HG02623 (cell line): Measurements from ENCODE around the gene SOWAHC.
"Not testable (repeated sequence)": the region's sequence is repeated elsewhere in the genome, so short reads cannot be mapped to it uniquely, and the experiment has no call there.

Experiments
- ATAC-seq: cut with Tn5 transposase; IDR thresholded peaks from one replicate; pipeline ENCODE4 v1.9.1; 2021; ENCODE audit warnings: moderate library complexity; ENCODE audit not compliant: unreplicated experiment

Gene SOWAHC

DNA sequence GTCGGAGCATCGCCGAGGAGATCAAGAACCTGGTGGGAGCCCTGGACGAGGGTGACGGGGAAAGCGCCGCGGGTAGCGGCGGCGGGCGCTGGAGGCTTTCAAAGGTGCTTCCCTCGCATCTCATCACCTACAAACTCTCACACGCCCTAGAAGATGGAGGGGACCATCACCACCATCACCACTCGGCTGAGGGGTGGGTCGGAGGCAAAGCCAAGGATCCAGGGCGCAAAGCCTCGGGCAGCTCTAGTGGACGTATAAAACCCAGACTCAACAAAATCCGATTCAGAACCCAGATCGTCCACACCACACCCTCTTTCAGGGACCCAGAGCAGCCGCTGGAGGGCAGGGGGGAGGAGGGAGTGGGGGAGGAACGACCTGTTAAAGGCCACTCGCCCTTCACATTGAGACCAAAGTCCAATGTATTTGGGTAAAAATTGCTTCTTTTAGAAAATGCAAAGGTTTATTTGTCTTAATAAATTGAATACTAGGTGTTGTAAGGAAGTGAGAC, 1.5 kb downstream of the SOWAHC start:
- no peak for ATAC-seq

DNA sequence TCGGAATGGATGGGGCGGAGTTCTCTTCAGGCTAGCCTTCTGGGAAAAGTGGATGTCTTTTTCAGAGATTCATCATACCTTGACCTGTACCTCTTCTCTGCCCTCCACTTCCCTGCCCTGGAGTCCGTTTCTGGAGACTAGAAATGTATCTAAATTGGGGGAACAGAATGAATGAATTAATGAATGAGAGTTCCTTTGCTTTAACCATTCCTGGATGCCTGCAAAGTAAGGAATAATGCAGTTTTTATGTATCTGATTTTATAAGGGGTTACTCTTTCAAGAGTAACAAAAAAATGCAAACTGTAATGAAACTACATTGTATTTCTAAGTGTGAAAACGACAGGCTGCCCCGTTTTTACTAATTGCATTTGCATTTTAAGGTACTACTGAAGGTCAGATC, 2.0 kb downstream of the SOWAHC start:
- ATAC-seq, result no peak

DNA sequence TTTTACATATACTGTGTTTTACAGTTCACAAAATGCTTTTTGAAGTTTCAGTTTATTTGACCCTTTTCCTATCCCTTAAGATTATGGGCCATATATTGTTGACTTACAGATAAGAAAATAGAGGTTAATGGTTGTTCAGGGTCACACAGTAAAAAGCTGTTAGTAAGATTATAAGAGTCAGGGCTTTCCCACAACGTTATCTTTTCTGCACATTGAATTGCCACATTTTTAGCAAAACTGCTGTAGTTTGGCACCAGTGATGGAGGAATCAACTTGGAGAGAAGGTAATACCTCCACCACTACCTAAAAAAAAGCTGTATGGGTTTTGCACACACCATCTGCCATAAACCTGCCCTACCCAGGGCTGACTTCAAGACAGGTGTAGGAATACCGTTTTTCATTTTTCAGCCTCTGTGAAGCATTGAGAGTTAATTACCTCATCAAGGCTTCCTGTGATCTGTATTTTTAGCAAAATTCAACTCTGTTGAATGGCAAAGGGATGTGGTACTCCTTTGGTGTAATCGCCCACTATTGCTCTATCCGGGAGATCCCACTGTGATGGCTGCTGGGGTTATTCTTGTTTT, 5.0 kb downstream of the SOWAHC start:
- ATAC-seq, result no peak

DNA sequence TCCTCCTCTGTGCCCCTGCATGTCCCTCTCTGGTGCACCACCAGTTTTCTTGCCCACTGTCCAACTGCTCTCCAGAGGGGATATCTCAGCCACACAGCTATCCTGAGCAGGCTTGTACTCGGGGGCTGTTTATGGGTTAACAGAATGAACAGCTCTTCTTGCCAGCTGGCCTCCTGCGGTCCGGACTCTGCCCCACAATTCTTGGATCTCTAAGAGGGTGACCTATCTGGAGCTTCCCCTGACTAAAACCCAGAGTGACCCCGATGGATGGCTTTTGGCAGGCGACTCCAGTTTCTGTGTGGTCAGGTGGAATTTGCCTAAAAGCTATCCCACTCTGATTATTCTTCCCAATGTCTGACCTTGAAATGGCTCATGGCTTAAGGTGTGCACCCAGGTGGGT, 9.1 kb downstream of the SOWAHC start:
- no peak for ATAC-seq

DNA sequence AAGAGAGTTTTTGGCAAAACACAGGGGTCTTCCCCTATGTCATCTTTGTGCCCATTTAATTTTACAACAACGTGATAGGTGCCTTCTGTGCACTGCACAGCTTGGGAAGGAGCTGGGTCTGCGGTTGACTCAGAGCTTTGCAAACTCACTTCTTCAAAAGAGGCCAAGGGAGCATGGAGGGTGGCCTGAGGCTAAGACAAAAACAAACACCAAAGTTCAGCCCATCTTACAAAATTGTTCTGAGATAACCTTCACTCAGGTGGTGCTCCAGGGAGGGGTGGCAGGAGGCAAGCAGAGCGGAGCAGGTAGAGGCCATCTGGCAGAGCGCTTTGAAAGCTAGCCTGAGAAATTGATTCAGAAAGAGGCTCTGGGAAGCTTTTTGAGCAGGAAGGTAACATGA, 9.8 kb downstream of the SOWAHC start:
- ATAC-seq, result no peak

DNA sequence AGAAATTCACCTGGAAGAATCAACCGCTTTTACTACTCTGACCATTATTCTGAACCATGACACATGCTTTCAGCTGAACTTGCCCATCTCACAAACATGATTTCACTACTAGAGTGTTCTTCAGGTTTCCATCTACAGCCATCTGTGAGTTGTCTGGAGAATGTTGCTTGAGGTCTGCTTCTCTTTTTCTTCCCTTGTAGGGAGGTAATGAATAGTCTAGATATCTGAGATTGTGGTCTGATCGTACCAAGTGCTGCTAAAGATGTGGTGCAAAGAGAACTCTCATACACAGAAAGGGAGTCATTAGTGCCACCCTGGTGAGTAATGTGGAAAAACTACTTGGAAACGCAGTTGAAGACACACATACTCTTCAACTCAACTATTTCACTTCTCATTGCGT, 10.2 kb downstream of the SOWAHC start:
- ATAC-seq, result no peak

DNA sequence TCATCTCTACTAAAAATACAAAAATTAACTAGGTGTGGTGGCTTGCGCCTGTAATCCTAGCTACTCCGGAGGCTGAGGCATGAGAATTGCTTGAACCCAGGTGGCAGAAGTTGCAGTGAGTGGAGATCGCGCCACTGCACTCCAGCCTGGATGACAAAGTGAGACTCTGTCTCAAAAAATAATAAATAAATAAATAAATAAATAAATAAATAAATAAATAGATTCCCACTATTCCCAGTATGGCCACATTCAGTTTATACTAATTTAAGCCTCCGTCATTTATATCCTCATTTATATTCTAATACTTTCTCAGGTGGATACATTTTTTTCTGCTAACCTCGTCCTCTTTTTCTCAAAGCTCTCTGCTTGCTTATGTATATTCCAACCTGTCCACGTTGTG, 14.2 kb downstream of the SOWAHC start:
- ATAC-seq, result not testable (repeated sequence)

DNA sequence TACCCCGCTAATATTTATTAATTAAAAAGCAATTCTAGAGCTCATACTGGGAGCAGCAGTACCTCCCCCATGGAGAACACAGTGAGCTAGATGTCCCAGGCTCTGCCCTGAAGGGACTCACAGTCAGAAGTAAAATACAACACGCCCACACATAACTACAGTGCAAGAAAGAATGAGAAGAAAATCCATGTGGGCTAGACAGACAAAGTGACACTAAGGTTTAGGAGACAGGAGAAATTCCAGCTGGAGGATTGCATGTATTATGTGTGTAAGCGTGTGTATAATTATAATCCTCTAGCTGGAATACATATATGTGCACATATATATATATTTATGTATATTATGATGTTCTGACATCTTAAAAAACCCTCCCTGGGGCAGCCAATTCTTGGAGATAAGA, 15.7 kb downstream of the SOWAHC start:
- ATAC-seq, result no peak

DNA sequence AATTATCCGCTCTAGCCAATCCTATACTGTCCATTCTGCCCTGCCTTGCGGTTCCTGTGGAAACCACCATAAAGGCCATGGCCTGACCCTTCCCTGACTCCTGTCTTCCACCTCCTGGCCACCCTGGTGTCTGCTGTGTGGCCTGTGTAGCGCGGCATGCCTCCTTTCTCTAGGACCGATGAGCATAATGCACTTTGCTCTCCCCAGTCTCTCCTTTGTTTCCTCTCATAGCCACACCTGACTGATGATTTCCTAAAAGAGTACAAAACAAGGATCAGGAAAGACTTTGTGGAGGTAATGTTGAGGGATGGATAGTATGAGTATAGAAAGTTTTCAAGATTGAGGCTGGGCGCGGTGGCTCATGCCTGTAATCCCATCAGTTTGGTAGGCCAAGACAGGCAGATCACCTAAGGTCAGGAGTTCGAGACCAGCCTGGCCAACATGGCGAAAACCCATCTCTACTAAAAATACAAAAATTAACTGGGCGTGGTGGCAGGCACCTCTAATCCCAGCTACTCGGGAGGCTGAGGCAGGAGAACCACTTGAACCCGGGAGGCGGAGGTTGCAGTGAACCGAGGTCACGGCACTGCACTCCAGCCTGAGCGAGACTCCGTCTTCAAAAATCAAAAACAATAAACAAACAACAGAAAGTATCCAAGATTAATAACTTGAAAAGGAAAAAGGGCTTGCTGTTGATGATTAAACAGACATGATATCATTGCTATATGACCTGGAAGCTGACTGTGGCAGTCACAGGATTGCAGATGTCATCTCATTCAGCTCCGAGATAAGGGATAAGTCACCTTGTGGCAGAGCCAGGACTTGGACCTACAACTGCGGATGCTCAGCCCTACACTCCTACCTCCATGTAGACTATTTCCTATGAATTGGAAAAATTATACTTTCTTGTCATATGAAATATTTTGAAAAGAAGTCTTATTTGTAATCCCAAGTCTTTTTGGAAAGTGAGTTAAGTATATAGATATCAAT, 16.6 kb downstream of the SOWAHC start:
- no peak for ATAC-seq

DNA sequence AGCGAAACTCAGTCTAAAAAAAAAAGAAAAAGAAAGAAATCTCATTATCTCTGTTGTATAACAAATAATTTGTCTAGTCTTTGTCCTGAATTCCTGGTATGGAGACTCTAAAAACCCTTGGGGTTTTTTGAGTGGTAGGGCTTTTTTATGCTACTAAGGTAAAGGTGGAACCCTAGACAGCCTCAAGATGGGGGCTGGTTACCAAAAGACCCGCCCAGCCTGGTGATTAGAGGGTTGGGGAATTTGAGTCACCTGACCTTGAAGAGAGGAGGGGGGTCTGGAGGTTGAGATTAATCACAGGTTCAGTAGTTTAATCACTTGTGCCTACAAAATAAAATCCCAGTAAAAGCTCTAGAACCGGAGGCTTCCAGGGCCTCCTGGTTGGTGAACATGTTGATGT, 17.6 kb downstream of the SOWAHC start:
- ATAC-seq, result no peak

DNA sequence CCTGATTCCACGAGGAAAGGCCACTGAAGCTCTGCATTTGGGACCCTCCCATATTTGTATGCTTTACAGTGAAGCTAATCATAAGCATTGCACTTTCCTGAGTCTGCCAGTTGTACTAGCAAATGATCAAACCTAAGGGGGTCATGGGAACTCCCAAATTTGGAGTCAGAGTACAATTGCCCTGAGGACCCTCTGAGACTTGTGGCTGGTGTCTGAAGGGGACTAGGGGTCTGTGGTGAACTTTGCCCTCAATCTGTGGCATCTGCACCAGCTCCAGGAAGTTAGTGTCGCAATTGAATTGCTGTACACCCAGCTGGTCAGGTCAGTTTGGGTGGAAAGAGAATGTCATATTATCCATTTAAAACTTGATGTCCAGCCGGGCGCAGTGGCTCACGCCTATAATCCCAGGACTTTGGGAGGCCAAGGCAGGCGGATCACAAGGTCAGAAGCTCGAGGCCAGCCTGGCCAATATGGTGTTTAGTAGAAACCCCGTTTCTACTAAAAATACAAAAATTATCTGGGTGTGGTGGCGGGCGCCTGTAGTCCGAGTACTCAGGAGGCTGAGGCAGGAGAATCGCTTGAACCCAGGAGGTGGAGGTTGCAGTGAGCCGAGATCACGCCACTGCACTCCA, 18.1 kb downstream of the SOWAHC start:
- ATAC-seq, result no peak

DNA sequence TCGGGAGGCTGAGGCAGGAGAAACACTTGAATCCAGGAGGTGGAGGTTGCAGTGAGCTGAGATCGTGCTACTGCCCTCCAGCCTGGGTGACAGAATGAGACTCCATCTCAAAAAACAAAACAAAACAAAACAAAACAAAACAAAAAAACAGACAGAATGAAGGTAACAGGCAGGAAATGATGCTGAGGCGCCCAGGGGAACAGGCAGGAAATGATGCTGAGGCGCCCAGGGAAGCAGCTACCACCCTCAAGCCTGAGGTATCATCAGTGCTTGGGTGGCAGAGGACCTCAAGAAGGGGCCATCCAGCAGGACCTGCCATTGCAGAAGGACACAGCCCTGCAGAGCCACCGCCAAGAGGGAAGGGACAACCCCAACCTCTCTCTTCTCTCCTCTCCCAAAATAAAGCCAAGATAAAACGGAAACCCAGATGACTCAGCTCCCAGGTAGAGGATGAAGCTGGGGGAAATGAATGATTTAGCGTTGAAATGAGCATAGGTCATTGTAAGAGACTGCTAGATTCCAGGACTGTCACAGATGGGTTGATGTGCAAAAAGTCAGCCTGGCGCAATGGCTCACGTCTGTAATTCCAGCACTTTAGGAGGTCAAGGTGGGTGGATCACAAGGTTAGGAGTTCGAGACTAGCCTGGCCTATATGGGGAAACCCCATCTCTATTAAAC, 19.3 kb downstream of the SOWAHC start:
- ATAC-seq, result no peak

DNA sequence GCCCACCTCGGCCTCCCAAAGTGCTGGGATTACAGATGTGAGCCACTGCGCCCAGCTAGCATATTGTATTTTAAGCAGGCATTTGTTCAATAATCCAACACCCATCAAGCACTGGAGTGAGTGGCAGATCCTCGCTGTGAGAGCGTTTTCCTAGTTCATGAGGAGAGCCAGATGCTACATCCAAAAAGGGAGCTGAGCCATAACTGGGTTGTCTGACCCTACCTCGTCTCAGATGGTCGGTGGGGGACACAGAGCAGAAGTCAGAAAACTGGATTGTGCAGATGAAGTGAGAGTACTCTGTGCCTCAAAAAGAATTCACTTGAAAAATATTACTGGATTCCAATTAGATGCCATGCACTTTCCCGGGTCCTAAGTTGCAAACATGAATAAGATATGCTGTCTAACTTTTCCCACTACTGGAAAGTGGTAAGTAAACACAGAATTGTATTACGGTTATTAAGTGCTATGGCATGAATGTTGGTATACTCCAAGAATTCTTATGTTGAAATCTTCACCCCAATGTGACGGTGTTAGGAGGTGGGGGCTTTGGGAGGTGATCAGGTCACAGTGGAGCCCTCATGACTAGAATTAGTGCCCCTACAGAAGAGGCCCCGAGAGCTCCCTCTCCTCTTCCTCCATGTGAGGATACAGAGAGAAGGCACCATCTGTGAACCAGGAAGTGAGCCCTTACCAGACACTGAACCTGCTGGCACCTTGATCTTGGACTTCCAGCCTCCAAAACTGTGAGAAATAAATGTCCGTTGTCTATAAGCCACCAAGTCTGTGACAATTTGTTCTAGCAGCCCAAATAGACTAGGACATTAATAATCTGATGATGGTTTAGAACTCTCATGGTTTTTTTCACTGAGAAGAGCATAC, 21.5 kb downstream of the SOWAHC start:
- no peak for ATAC-seq

DNA sequence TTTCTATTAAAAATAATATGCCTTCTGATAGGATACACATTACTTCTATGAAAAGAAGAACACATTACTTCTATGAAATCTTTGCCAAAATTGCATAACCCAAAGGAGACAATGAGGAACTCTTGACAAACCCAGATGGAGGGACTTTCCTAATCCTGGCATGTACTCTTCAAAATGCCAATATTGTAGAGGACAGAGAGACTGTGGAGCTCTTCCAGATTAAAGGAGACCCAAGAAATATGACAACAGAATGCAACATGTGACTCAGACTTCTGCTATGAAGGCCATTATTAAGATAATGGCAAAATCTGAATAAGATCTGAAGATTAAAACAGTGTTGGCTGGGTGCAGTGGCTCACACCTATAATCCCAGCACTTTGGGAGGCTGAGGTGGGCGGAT, 22.2 kb downstream of the SOWAHC start:
- no peak for ATAC-seq

DNA sequence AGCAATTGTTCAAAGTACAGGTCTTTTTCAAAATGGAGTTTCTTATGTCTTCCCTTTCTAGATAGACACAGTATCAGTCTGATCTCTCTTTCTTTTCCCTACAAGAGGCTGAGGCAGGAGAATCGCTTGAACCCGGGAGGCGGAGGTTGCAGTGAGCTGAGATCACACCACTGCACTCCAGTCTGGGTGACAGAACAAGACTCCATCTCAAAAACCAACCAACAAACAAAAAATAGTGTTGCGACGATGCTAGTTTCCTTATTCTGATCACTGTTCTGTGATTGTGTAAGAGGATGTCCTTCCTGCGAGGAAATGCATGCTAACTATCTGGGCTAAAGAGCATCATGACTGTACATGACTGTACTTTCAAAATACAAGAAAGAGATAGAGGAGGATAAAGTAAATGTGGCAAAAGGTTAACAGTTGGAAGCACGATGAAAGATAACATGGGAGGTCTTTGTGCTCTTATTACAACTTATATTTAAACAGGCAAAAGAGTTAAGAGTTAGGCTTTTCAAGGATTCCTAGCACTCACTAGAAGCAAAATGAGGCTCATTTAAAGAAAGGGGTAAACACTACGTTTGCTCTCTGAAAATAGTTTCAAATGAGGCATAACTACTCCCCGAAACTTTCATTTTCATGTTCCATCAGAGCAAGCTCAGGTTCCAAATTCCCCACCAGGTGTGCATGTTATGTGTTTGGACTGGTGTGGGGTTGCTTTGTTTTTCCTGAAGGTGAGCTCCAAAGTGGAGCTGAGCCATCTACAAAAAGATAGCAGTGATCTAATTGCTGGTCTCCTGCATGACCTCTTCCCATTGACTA, 23.8 kb downstream of the SOWAHC start:
- peak; percentile 73 for ATAC-seq

DNA sequence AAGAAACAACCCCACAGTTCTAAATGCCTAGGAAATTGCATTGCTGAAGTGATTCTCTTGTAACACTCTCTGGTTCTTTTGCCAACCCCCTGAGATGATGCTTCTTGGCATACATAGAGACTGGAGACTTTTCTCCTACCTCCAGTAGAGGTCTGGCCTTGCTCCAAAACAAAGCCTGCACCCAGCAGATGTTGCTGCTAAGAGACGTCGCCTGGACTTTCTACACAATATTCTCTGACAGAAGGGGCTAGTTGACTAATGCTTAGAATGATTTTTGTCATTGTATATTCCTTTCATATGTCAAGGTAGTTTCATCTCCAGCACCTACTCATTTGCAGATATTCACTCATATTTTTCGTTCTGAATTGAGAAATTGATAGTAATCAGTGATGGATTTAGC, 24.6 kb downstream of the SOWAHC start:
- ATAC-seq, result no peak

DNA sequence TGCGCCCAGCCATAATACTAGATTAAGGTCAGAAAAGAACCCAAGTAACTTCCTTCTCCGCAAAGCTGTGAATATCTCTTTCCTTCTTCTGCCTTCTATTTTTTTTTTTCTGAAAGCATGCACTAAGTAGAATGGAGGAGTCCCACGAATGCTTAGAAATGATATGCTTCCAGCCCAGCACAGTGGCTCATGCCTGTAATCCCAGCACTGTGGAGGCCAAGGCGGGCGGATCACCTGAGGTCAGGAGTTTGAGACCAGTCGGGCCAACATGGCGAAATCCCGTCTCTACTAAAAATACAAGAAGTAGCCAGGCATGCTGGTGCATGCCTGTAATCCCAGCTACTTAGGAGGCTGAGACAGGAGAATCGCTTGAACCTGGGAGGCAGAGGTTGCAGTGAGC, 25.8 kb downstream of the SOWAHC start:
- not testable (repeated sequence) for ATAC-seq

DNA sequence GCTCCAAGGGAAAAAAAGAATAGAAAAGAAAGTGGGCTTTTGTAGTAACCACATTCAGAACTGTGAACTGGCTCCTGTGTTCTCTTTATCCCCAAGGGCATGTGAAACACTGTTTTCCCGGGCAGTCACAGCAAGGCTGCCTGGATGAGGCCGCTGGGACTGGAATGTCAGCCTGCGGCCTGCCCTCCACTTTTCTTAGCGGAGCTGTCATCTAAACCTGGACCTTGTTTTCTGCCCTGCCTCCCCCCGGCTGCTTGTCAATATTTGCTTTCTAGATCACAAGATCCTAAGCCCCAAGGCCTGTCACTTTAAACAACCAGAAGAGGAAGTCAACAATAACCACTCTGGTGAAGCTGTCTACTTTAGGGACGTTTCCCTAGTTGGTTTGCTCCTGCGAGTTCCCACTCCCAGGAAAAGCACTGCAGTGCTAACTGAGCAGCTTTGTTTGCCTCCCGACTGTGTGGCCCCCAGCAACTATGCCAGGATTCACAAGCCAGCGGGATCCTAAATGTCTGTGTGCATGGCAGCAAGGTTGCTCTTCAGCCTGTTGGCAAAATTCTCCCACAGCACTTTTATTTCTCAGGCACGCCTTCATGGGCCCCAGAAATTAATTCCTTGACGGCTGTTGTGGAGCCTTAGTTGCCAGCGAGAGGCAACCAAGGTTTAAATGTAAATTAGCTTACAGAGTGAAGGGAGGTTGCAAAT, 30.6 kb downstream of the SOWAHC start:
- ATAC-seq, result no peak
